ENCODE data around the gene PCSK7. TPM values are rescaled to one million over a fixed set of nuclear protein-coding genes. Genes with fewer than 3 reads are reported as not detected.

PCSK7 gene
- total and polyA plus RNA-seq, 2 of the 8 experiments (the other 6 are each of a cell fraction or from before 2014, with no cell fraction given): 23.4 to 38.5 TPM

DNA sequence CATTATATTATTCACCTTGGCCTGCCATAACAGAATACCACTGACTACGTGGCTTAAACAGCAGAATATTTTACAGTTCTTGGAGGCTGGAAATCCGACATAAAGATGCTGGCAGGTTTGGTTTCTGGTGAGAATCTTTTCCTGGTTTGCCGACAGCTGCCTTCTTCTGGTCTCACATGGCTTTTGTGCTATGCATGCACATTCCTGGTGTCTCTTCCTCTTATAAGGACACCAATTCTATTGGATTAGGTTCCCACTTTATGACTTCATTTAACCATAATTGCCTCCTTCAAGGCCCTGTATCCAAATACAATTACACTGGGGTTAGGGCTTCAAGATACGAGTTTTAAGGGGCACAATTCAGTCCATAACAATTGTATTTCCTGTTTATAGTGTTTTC is 17.7 kb upstream of the PCSK7 start (continued):
- TF ChIP-seq, protein P1, sequence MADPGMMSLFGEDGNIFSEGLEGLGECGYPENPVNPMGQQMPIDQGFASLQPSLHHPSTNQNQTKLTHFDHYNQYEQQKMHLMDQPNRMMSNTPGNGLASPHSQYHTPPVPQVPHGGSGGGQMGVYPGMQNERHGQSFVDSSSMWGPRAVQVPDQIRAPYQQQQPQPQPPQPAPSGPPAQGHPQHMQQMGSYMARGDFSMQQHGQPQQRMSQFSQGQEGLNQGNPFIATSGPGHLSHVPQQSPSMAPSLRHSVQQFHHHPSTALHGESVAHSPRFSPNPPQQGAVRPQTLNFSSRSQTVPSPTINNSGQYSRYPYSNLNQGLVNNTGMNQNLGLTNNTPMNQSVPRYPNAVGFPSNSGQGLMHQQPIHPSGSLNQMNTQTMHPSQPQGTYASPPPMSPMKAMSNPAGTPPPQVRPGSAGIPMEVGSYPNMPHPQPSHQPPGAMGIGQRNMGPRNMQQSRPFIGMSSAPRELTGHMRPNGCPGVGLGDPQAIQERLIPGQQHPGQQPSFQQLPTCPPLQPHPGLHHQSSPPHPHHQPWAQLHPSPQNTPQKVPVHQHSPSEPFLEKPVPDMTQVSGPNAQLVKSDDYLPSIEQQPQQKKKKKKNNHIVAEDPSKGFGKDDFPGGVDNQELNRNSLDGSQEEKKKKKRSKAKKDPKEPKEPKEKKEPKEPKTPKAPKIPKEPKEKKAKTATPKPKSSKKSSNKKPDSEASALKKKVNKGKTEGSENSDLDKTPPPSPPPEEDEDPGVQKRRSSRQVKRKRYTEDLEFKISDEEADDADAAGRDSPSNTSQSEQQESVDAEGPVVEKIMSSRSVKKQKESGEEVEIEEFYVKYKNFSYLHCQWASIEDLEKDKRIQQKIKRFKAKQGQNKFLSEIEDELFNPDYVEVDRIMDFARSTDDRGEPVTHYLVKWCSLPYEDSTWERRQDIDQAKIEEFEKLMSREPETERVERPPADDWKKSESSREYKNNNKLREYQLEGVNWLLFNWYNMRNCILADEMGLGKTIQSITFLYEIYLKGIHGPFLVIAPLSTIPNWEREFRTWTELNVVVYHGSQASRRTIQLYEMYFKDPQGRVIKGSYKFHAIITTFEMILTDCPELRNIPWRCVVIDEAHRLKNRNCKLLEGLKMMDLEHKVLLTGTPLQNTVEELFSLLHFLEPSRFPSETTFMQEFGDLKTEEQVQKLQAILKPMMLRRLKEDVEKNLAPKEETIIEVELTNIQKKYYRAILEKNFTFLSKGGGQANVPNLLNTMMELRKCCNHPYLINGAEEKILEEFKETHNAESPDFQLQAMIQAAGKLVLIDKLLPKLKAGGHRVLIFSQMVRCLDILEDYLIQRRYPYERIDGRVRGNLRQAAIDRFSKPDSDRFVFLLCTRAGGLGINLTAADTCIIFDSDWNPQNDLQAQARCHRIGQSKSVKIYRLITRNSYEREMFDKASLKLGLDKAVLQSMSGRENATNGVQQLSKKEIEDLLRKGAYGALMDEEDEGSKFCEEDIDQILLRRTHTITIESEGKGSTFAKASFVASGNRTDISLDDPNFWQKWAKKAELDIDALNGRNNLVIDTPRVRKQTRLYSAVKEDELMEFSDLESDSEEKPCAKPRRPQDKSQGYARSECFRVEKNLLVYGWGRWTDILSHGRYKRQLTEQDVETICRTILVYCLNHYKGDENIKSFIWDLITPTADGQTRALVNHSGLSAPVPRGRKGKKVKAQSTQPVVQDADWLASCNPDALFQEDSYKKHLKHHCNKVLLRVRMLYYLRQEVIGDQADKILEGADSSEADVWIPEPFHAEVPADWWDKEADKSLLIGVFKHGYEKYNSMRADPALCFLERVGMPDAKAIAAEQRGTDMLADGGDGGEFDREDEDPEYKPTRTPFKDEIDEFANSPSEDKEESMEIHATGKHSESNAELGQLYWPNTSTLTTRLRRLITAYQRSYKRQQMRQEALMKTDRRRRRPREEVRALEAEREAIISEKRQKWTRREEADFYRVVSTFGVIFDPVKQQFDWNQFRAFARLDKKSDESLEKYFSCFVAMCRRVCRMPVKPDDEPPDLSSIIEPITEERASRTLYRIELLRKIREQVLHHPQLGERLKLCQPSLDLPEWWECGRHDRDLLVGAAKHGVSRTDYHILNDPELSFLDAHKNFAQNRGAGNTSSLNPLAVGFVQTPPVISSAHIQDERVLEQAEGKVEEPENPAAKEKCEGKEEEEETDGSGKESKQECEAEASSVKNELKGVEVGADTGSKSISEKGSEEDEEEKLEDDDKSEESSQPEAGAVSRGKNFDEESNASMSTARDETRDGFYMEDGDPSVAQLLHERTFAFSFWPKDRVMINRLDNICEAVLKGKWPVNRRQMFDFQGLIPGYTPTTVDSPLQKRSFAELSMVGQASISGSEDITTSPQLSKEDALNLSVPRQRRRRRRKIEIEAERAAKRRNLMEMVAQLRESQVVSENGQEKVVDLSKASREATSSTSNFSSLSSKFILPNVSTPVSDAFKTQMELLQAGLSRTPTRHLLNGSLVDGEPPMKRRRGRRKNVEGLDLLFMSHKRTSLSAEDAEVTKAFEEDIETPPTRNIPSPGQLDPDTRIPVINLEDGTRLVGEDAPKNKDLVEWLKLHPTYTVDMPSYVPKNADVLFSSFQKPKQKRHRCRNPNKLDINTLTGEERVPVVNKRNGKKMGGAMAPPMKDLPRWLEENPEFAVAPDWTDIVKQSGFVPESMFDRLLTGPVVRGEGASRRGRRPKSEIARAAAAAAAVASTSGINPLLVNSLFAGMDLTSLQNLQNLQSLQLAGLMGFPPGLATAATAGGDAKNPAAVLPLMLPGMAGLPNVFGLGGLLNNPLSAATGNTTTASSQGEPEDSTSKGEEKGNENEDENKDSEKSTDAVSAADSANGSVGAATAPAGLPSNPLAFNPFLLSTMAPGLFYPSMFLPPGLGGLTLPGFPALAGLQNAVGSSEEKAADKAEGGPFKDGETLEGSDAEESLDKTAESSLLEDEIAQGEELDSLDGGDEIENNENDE (IDR thresholded peaks at IDR 0.05; ENCODE audit: insufficient replicate concordance, low read length): no peak

All from H1 (cell line).